Measurements from ENCODE around the gene TSPAN16.
"Not testable (repeated sequence)": the region's sequence is repeated elsewhere in the genome, so short reads cannot be mapped to it uniquely, and the experiment has no call there.

- not testable (repeated sequence) for TF ChIP-seq ATF1 (CRISPR knock-in tag; IDR thresholded peaks at IDR 0.05); ETV6 (CRISPR knock-in tag; conservative IDR thresholded peaks at IDR 0.05); CTCF (CRISPR knock-in tag; IDR thresholded peaks at IDR 0.05); KMT2B (CRISPR knock-in tag; IDR thresholded peaks at IDR 0.05); ZKSCAN1 (IDR thresholded peaks at IDR 0.05; ENCODE audit: low read length); STAT6 (CRISPR knock-in tag; IDR thresholded peaks at IDR 0.05; ENCODE audit: borderline replicate concordance); SMARCE1 (IDR thresholded peaks at IDR 0.05; ENCODE audit: borderline replicate concordance); HDAC2 (CRISPR knock-in tag; IDR thresholded peaks at IDR 0.05); ZSCAN5A (CRISPR knock-in tag; IDR thresholded peaks at IDR 0.05; ENCODE audit: borderline replicate concordance); KDM5A (IDR thresholded peaks at IDR 0.05; ENCODE audit: borderline replicate concordance, low read length)
Observed at GRCh38 chr19:11340099-11340467, 44.1 kb downstream of the TSPAN16 start.
